DND-41 (cell line): ENCODE measurements around the gene USP4.

Experiments
- ATAC-seq: fragments of 200-7000 bp; cut with Tn5 transposase; 3 replicates; pipeline ENCODE4 v1.9.1; 2021; ENCODE audit warnings: low read depth; ENCODE audit not compliant: insufficient read depth
- DNase-seq: peaks from one replicate; pipeline ENCODE4 v3.0.0-alpha.2; 2020
- H2AFZ ChIP-seq: 2 replicates; pipeline ENCODE4 v1.6.0; 2012; ENCODE audit warnings: low read depth, low read length
- H3K27ac ChIP-seq: 2 replicates; pipeline ENCODE4 v1.5.1; 2012; ENCODE audit warnings: low read length, inconsistent platforms
- H3K27me3 ChIP-seq: fragments of 200-600 bp; sonication (generic); 2 replicates; pipeline ENCODE4 v1.6.0; 2012; ENCODE audit warnings: low read length, mild to moderate bottlenecking, inconsistent platforms; ENCODE audit not compliant: insufficient read depth, poor library complexity
- H3K36me3 ChIP-seq: 2 replicates; pipeline ENCODE4 v1.5.1; 2012; ENCODE audit warnings: low read length, inconsistent platforms; ENCODE audit not compliant: insufficient read depth
- H3K4me1 ChIP-seq: 2 replicates; pipeline ENCODE4 v1.5.1; 2012; ENCODE audit warnings: mild to moderate bottlenecking, low read length; ENCODE audit not compliant: insufficient read depth
- H3K4me2 ChIP-seq: 2 replicates; pipeline ENCODE4 v1.6.0; 2012; ENCODE audit warnings: mild to moderate bottlenecking, moderate library complexity, low read length, inconsistent platforms; ENCODE audit not compliant: insufficient read depth
- H3K4me3 ChIP-seq, 2 experiments: fragments of 200-600 bp in 1 of 2; shearing (Covaris generic) in 1 of 2; 2 replicates each; pipeline ENCODE4 v1.5.1; 2012 to 2016; ENCODE audit warnings: inconsistent platforms in 2 of 2, low read length in 2 of 2, mild to moderate bottlenecking in 2 of 2, low read depth in 1 of 2, moderate library complexity in 1 of 2
- H3K79me2 ChIP-seq: 2 replicates; pipeline ENCODE4 v1.6.0; 2012; ENCODE audit warnings: low read length, inconsistent platforms; ENCODE audit not compliant: insufficient read depth
- H3K9ac ChIP-seq: 2 replicates; pipeline ENCODE4 v1.6.0; 2012; ENCODE audit warnings: low read depth, mild to moderate bottlenecking, inconsistent platforms, low read length, moderate library complexity
- H3K9me3 ChIP-seq: 2 replicates; pipeline ENCODE4 v1.5.1; 2012; ENCODE audit warnings: low read length, moderate library complexity, mild to moderate bottlenecking, inconsistent platforms; ENCODE audit not compliant: insufficient read depth, severe bottlenecking
- H4K20me1 ChIP-seq: 2 replicates; pipeline ENCODE4 v1.6.0; 2012; ENCODE audit warnings: low read length; ENCODE audit not compliant: insufficient read depth
- CTCF ChIP-seq: IDR thresholded peaks from 2 replicates; pipeline ENCODE4 v1.5.1; 2012; ENCODE audit warnings: borderline replicate concordance, low read length, moderate library complexity, mild to moderate bottlenecking; ENCODE audit not compliant: poor library complexity, severe bottlenecking; ENCODE audit errors: extremely low read depth
- EZH2 ChIP-seq: IDR thresholded peaks from 3 replicates; pipeline ENCODE4 v1.6.1; 2012; ENCODE audit warnings: borderline replicate concordance, low read depth, mild to moderate bottlenecking, moderate library complexity, low read length, inconsistent platforms; ENCODE audit not compliant: severe bottlenecking

Gene USP4

GRCh38 chr3:49305608-49306007, 34.2 kb downstream of the USP4 start:
- Histone ChIP-seq H3K4me2 (no peak overlapping the region), H4K20me1 (no peaks in the 10 kb centered on the region; the same call in 1 of the 2 replicates), H3K79me2 (no peaks in the 10 kb centered on the region), H3K9ac (no peak overlapping the region), H2AFZ (no peak overlapping the region), H3K27ac (no peak overlapping the region), H3K27me3 (no peaks in the 10 kb centered on the region), H3K4me1 (no peaks in the 10 kb centered on the region), H3K4me3 (no peak overlapping the region), H3K9me3 (no peaks in the 10 kb centered on the region), H3K36me3 (peaks cover 88% of the 10 kb centered on the region)
- no peak for TF ChIP-seq EZH2
- TF ChIP-seq CTCF = no peak
- DNase-seq (no peak), ATAC-seq (no peak)

DNA sequence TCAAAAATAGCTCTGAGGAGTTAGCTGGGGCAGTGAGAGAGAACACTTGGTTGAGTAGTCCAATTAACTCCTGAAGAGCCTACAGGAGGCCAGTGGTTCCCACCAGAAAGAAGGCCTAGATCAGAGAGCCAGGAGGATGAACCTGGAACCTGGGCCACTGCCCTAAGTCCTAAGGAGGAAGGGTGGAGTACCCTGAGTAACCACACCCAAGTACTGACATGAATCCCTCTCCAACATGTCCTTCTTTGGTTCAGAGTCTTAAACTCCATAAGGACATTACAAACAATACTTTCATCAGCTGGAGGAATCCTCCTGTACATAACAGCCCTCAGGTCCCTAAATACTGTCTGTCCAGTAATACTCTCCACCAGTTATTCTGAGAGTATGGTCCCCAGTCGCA, 37.2 kb downstream of the USP4 start:
- Histone ChIP-seq H3K36me3 (peaks cover 89% of the 10 kb centered on the region), H3K9me3 (no peaks in the 10 kb centered on the region), H3K4me3 (no peak overlapping the region), H3K9ac (no peak overlapping the region), H3K4me1 (no peaks in the 10 kb centered on the region), H2AFZ (no peak overlapping the region), H3K27ac (no peak overlapping the region), H3K4me2 (no peak overlapping the region), H4K20me1 (no peaks in the 10 kb centered on the region; the same call in 1 of the 2 replicates), H3K27me3 (no peaks in the 10 kb centered on the region), H3K79me2 (no peaks in the 10 kb centered on the region)
- DNase-seq (no peak), ATAC-seq (no peak)
- TF ChIP-seq CTCF (no peak), EZH2 (no peak)

- H2AFZ ChIP-seq = no peak overlapping the region
- DNase-seq (no peak), ATAC-seq (no peak)
- TF ChIP-seq CTCF (no peak), EZH2 (no peak)
- no peaks in the 10 kb centered on the region for H3K9me3 ChIP-seq
- no peaks in the 10 kb centered on the region for H3K27me3 ChIP-seq
- no peak overlapping the region for H3K4me2 ChIP-seq
- peaks cover 87% of the 10 kb centered on the region for H3K36me3 ChIP-seq
- H3K79me2 ChIP-seq = no peaks in the 10 kb centered on the region
- no peaks in the 10 kb centered on the region; the same call in 1 of the 2 replicates for H4K20me1 ChIP-seq
- H3K9ac ChIP-seq = no peak overlapping the region
- H3K4me3 ChIP-seq = no peak overlapping the region
- no peak overlapping the region for H3K27ac ChIP-seq
- H3K4me1 ChIP-seq = no peaks in the 10 kb centered on the region
Observed at GRCh38 chr3:49300595-49300994, 39.3 kb downstream of the USP4 start.

- TF ChIP-seq EZH2 (no peak), CTCF (no peak)
- no peaks in the 10 kb centered on the region for H3K4me1 ChIP-seq
- H3K79me2 ChIP-seq = no peaks in the 10 kb centered on the region
- H3K4me2 ChIP-seq = no peak overlapping the region
- no peak for ATAC-seq
- H2AFZ ChIP-seq = no peak overlapping the region
- no peak overlapping the region for H3K4me3 ChIP-seq
- H3K9me3 ChIP-seq = no peaks in the 10 kb centered on the region
- H3K9ac ChIP-seq = no peak overlapping the region
- peaks cover 88% of the 10 kb centered on the region for H3K36me3 ChIP-seq
- no peak for DNase-seq
- H3K27ac ChIP-seq = no peak overlapping the region
- no peaks in the 10 kb centered on the region for H3K27me3 ChIP-seq
- H4K20me1 ChIP-seq = peaks cover 2% of the 10 kb centered on the region; the same call in 1 of the 2 replicates
Observed at GRCh38 chr3:49298511-49298910, 41.3 kb downstream of the USP4 start.
